Astrocyte of the spinal cord (primary cell): ENCODE measurements around the gene STXBP2.

Experiments
- DNase-seq: peaks from one replicate; pipeline ENCODE4 v3.0.0; 2011; ENCODE audit warnings: low read depth, low spot score
- H3K4me3 ChIP-seq: 2 replicates; pipeline ENCODE4 v1.5.1; 2011; ENCODE audit warnings: low read depth, mild to moderate bottlenecking, low read length, moderate library complexity
- in situ Hi-C: cut with HindIII; loops from 2 replicates; pipeline ENCODE4 v1.10.0; 2017; ENCODE audit warnings: low sequenced_read_pairs
- TF ChIP-seq, protein P1 (sequence below): IDR thresholded peaks from 2 replicates; pipeline ENCODE4 v1.5.1; 2012; ENCODE audit warnings: low read depth, mild to moderate bottlenecking, low read length, inconsistent platforms

Gene STXBP2

DNA sequence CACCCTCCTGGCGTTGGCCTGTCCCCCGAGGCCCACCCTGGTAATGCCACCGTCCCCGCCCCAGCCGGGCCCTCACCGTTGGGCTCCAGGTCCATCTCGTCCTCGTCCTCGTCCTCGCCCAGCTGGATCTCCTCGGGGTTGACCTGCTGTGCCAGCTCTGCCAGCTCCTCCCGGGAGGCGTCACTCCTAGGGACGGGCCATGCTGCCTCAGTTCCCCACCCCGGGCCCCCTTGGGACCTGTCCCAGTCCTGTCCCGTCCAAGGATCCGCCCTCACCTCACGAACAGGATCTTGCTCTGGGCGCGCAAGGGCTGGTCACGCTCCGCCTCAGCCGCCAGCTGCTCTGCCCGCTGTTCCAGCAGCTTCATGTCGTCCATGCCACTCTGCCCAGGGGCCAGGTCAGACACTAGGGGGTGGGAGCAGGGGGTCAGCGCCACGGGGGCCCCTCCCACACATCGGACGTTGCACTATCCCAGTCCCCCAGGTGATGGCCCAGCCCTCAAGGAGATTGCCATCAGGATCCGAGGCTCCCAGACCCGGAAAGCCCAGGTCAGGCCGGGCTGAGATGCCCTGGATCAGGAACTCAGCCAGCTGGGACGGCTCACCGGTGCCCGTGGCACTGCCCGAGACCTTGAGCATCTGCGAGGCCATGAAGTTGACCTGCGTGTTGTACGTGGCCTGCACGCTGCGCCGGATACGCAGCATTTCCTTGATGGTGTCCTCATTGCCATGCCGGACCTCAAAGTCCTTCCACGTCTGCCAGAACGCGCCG, 17.1 kb upstream of the STXBP2 start:
- in situ Hi-C loops: no loop called here
- H3K4me3 ChIP-seq: no peak overlapping the region
- TF ChIP-seq, protein P1, sequence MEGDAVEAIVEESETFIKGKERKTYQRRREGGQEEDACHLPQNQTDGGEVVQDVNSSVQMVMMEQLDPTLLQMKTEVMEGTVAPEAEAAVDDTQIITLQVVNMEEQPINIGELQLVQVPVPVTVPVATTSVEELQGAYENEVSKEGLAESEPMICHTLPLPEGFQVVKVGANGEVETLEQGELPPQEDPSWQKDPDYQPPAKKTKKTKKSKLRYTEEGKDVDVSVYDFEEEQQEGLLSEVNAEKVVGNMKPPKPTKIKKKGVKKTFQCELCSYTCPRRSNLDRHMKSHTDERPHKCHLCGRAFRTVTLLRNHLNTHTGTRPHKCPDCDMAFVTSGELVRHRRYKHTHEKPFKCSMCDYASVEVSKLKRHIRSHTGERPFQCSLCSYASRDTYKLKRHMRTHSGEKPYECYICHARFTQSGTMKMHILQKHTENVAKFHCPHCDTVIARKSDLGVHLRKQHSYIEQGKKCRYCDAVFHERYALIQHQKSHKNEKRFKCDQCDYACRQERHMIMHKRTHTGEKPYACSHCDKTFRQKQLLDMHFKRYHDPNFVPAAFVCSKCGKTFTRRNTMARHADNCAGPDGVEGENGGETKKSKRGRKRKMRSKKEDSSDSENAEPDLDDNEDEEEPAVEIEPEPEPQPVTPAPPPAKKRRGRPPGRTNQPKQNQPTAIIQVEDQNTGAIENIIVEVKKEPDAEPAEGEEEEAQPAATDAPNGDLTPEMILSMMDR: no peak

DNA sequence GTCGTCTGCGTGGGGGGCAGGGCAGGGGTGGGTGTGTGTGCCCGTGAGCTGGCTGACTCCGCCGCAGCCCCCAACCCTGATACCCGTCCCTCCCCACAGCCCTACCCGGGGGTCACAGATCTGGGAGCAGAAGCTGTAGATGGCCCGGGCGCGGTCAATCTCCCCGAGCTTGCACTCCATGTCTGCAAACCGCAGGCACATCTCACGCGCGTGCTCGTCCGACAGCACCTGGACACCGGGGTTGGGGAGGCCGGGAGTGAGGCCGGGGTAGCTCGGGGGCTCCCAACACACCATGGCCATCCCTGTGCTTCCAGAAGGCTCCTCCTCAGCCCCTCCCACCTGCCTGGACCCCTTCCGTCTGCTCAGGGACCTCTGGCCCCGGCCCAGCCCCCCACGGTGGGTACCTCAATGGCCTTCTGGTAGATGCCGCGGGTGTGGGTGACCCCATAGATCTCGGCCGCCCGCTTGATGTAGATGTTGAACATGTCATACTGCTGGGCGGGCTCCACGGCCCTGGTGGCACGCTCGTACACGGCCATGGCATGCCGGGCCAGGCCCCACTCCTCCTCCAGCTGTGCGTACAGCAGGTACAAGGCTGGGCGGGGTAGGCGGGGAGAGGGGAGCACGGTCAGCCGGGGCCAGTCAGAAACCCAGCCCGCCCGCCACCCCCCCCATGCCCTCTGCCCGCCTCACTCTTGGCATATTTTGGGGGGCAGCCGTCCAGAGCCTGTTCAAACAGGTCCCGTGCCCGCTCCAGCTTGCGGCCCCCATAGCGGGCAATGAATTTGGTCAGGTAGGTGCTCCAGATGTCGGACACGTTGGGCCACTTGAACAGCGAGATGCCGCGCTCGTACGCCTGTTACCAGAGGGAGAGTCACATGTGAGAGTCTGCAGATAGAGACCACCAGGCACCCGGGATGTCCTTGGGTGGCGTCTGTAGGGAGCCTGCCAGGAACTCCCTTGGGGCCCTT, 16.2 kb upstream of the STXBP2 start:
- DNase-seq: no peak
- in situ Hi-C loops: no loop called here
- H3K4me3 ChIP-seq: no peak overlapping the region
- TF ChIP-seq, protein P1: no peak

More for the DNA sequence above, 17.1 kb upstream of the STXBP2 start:
- DNase-seq: no peak

DNA sequence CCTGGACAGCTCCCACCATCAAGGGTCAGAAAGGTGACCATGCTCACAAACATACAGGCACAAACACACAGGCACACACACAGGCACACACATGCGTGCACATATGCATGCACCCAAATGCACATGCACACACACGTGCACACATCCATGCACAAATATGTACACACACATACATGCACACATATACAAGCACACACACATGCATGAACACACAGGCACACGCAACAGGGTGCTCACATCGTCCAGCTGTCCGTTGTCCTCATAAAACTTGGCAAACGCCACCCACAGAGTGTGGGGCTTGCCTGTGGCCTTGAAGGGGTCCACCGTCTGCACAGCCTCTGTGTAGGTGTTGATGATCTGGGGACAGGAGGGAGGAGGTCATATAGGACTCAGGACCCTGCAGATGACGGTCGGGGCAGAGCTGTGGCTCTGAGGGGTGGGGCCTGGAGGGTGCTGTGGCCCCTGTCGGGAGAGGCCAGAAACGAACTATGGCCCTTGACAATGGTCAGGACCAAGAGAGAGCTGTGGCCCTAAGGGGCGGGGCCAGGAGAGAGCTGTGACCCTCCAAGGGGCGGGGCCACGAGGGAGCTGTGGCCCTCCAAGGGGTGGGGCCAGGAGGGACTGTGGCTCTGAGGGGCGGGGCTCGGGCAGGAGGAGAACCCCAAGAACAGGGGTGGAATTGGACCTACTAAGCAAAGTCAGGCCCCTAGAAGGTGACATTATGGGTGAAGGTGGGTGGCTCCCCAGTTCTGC, 13.8 kb upstream of the STXBP2 start:
- TF ChIP-seq, protein P1: no peak
- no peak overlapping the region for H3K4me3 ChIP-seq
- in situ Hi-C loops: no loop called here
- no peak for DNase-seq

DNA sequence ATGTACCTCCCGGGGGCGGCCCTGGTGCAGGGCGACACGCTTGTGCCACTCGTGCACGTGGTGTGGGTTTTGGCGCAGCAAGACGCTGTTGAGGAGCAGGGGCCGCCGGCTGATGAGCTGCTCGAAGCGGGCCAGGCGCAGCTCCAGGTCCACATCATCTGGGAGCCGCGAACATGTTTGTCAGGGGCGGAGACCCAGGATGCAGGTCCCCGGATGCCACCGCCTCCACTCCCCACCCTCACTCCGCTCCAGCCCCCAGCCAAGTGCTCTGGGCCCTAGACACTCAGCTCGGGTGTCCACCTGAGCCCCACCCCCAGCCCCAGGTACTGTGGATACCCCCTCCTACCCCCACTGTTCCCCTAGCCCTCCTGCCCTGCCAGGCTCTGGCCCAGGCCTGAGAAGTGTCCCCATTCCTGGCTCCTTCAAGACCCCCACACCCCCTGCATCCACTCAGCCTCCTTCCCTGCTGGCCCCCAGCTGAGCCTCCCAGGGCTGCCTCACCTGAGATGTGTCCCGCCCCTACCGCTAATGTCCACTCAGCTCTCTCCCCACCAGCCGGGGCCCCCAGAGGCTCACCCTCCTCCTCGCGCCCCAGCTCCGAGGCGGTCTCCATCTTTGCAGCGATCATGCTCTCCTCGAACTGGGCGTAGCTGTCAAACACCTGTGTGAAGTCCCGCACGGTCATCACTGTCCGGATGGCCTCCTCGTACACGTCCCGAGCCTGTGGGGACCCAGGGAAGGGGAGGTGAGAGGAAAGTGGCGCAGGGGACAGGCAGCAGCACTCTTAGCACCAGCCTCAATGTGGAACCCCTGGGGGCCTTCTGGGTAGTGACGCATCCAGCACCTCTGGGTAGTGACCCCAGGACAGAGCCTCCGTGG, 12.9 kb upstream of the STXBP2 start:
- in situ Hi-C loops: no loop called here
- TF ChIP-seq, protein P1: no peak
- no peak for DNase-seq
- H3K4me3 ChIP-seq: no peak overlapping the region

DNA sequence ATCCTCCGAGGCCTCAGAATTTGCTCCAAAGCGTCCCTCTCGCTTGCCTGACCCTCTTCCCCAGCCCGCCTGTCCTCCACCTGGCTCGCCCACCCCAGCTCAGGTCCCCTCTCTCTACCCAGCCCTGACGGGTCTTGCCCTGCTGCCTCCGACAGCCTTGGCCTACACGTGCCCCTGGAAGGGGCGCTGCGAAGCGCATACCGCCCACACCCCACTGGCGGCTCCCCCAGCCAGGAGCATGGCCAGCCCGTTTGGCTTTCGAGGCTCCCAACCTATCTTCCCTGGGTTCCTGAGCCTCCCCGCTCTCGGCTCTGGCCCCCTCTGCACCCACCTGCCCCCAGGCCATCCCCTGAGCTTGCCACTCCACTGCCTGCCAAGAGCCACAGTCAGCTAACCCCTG, 12.1 kb upstream of the STXBP2 start:
- TF ChIP-seq, protein P1: no peak
- DNase-seq: no peak
- in situ Hi-C loops: no loop called here
- no peak overlapping the region for H3K4me3 ChIP-seq
